GM19395 (cell line): ENCODE measurements around the gene TEDC1.

Source experiments
- ATAC-seq: cut with Tn5 transposase; IDR thresholded peaks from one replicate; pipeline ENCODE4 v1.9.1; 2021; ENCODE audit warnings: mild to moderate bottlenecking, moderate library complexity; ENCODE audit not compliant: unreplicated experiment

The TEDC1 gene

DNA sequence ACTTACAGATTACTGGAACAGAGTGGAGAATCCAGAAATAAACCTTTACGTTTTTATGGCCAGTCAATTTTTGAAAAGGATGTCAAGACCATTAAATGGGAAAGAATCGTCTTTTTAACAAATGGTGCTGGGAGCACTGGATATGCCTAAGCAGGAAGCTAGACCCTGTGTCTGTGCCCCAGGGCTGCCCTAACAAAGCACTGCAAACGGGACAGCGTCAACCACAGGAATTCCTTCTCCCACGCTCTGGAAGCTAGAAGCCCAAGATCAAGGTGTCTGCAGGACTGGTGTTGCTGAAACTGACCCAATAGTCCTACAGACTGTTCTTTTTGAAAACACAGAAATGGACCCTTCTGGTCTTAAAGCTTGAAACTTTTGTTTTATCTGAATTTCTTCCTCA, 26.1 kb downstream of the TEDC1 start:
- ATAC-seq: no peak

DNA sequence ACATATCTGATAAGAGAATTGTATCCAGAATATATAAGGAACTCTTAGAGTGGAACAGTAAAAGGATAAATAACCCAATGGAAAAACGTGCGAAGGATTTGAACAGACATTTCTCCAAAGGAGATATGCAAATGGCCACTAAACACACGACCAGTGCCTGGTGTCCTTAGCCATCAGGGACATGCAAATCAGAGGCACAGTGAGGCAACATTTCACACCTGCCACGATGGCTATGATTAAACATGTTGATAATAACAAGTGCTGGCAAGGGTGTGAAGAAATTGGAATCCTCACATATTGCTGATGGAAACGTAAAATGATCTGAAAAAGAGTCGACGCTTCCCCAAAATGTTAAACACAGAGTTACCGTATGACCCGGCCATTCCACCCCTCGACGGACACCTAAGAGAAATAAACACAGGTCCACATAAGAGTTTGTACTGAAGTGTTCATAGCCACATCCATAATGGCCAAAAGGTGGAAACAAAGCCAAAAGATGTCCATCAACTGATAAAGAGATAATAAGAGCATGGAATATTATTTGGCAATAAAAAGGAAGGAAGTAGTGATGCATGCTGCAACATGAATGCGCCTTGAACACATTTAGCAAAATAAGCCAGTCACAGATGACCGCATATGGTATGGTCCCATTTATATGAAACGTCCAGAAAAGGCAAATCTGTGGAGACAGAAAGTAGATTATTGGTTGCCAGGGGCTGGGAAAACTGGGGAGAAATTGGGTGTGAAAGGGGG, 29.1 kb downstream of the TEDC1 start:
- no peak for ATAC-seq

DNA sequence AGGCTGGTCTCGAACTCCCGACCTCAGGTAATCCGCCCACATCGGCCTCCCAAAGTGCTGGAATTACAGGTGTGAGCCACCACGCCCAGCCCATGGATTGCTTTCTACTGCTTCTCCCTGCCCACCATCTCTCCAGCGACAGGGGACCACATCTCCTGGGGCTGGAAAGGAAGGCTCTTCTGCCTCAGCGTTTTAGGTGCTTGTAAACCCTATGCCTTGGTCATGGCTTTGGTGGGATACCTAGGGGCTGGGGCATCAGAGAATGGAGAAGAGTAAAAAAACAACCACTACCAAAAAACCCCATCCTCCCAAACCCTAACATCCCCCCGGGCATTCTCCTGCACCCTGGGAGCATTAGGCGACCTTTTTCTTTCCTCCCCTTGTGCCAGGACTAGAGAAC, 34.3 kb downstream of the TEDC1 start:
- no peak for ATAC-seq

DNA sequence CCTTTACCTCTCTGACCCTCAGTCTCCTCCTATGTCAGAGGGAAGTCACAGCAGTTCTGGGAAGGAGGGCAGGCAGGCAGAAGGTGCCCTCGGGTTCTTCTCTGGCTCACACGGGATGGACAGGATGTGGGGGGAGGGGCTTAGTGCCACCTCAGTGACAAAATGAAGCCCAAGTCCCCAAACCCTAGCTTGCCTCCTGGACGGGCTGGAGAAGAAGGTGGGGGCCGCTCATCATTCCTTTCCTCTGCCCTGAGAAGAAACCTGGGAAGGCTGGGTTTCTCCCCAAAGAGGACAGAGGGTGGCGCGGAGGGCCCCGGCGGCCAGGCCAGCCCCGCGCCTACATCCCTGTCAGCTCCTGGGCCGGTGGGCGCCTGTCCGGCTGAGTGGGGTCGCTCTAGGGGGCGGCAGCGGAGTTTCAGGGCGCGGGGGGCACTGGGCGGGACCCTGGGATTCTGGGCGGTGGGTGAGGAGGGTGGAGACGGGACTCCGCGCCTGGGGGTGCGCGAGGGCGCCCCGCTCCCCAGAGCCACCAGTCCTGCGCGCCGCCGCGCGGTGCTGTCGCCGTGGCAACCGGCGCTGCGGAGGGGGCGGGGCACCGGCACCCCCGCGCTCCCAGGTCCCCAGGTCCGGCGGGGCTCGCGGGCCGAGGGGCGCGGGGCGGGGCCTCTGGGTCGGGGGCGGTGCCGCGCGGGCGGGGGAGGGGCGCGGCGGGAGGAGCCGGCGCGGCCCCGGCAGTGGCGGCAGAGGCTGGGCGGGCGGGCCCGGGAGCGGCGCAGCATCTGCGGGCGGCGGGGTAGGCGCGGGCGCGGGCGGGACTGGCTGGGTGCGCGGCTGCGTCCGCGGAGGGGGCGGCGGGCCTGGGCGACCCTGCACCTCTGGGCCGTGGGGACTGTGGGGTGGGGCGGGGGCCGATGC, 35.1 kb downstream of the TEDC1 start, which contains the start of gene TMEM121:
TSS of gene TMEM121 (plus strand) at position 723 of the 915 bp plus-strand sequence. CDS start 2,252 bp downstream, outside the sequence.
- no peak for ATAC-seq

DNA sequence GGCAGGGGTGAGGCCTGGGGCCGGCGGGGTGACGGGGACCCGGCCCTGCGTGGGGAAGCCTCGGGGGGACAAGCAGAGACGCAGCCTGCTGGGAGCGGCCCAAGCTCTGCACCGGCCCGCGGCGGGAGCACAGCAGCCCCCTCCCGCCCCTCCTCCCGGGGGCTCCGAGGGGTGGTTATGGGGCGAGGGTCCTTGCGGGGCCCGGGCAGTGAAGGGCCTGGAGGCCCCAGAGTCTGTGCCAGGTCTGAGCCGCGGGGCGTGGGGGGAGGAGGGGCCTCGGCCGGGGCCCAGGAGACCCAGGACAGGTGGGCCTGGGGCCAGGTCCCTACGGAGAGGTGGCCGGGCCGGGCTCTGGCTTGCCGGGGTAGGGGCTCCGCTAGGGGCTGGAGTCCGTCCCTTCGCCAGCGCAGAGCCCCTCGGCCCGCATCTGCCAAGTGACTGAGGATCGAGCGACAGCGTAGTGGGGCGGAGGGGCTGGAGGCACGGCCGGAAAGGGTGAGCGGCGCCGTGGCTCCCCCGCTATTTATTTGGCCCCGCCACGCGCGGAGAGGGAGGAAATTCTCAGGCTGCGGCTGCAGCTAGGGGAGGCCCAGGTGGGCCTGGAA, 35.8 kb downstream of the TEDC1 start:
- ATAC-seq: no peak

DNA sequence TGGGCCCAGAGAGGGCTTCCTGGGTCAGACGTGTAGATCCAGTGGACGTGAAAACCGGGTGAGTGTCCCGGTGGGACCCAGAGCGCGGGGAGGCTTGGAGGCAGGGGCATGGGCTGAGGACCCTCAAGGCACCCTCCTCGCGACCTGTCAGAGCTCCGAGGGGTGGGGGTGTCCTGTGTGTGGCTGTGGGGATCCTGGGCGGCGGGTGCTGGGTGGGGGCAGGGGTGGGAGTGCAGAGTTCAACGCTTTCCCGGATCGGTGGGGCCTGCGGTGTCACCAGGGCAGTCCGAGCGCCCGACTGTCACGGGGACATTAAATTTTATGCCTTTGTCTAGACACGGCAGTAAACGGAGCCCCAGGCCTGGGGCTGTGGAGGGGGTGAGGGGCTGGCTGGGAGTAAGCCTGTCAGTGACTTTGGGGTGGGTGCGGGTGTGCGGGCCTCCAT, 36.4 kb downstream of the TEDC1 start:
- ATAC-seq: no peak

DNA sequence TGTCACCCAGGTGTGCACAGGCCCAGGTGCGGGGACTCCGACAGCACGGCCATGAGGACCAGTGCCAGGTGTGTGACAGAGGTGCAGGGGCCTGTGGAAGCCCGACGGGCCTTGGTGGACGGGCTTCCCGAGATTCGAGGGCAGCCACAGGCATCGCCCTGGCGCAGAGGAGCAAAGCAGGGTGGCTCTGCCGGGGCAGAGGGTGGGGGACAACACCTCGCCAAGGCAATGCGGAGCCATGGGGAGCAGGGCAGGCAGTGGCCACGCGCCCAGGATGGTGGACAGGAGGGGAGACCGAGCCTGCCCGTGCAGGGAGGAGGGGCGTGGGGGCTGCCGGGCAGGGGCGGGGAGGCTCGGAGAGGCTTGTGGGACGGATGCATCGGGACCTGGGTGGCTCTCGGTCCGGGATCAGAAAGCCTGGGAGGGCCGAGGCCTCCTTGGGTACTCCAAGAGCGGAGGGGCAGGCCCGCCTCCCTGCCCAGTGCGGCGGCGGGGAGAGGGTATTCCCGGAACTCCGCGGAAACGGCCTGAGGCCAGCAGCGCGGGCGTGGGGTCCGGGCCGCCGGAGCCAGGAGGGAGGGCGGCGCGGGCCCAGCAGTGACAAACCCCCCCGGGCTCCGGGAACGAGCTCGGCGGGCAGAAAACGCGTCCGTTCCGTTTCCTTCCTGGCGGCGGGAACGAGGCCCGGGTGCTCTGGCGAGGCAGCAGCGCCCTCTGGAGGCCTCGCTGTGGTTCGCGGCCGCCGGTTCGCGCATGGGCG, 37.0 kb downstream of the TEDC1 start:
- ATAC-seq: no peak

DNA sequence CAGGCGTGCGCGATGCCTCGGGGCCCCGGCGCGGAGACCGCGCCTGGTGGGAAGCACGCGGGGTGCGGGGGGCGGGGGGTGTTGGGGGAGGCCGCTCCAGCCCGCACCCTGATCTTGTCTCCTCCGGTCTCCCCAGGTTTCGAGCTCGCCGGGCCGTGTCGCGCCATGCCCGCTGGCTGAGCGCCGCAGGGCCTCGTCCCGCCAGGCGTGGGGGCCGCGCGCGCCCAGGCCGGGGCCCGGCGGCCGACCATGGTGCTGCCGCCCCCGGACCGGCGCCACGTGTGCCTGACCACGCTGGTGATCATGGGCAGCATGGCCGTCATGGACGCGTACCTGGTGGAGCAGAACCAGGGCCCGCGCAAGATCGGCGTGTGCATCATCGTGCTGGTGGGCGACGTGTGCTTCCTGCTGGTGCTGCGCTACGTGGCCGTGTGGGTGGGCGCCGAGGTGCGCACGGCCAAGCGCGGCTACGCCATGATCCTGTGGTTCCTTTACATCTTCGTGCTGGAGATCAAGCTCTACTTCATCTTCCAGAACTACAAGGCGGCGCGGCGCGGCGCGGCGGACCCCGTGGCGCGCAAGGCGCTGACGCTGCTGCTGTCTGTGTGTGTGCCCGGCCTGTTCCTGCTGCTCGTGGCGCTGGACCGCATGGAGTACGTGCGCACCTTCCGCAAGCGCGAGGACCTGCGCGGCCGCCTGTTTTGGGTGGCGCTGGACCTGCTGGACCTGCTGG, 37.7 kb downstream of the TEDC1 start:
- ATAC-seq: no peak

DNA sequence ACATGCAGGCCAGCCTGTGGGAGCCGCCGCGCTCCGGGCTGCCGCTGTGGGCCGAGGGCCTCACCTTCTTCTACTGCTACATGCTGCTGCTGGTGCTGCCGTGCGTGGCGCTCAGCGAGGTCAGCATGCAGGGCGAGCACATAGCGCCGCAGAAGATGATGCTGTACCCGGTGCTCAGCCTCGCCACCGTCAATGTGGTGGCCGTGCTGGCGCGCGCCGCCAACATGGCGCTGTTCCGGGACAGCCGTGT, 38.2 kb downstream of the TEDC1 start:
- ATAC-seq: no peak

DNA sequence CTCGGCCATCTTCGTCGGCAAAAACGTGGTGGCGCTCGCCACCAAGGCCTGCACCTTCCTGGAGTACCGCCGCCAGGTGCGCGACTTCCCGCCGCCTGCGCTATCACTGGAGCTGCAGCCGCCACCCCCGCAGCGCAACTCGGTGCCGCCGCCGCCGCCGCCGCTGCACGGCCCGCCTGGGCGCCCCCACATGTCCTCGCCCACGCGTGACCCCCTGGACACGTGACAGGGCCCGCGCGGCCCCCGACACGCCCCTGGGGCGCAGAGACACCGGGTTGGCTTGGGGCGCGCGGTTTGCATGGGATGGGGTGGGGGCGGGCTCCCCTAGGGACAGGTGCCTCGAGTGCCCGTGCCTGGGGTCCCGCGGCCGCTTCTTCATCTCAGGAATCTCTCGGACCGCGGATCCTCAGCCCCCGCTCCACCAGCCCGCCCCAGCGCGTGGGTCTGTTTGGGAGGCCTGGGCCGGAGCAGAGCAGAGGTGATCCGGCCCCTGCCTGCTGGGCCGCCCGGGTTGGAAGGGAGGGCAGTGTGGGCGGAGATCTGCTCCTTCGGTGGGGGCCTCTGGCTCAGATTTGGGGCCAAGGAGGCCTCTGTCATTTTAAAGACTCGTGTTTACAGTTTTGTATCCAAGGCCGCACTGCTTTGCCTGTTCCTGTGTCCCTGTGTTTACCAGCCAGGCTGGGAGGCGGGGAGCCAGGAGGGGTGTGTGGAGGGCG, 38.7 kb downstream of the TEDC1 start:
- no peak for ATAC-seq

DNA sequence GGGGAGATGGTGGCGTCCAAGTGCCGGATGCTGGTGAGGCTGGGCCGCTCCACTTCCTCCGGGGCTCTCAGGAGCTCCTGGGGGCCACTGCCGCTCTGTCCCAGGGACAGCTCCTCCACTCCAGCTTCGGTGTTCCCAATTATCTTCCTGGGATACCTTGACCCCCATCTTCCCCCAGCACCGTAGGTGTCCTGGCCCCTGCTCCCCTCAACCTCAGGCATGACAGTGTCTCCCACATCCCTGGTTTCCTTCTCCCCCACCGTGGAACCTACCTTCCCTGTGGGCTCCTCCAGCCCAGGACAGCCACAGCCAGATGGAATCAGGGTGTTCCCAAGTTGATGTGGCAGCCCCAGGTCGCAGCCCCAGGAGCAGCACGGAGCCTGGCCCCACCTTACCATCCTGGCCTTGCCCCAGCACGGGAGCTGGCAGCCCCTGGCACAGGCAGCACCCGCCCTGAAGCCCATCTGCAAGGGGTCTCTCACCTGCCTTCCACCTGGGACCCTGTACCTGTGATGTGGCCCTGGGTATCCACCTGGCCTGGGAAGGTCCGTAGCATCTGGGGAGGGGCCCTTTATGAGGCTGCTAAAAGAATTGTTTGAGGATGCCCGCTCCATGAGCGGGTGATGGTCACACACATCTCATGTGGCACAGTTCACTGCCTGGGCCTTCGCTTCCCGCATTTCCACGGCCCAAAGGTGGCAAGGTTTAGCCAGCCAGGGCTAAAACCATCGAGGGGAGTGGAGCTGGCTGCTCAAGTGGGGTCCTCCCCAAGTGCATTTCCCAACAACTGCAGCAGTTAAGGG, 39.4 kb downstream of the TEDC1 start:
- ATAC-seq: no peak

DNA sequence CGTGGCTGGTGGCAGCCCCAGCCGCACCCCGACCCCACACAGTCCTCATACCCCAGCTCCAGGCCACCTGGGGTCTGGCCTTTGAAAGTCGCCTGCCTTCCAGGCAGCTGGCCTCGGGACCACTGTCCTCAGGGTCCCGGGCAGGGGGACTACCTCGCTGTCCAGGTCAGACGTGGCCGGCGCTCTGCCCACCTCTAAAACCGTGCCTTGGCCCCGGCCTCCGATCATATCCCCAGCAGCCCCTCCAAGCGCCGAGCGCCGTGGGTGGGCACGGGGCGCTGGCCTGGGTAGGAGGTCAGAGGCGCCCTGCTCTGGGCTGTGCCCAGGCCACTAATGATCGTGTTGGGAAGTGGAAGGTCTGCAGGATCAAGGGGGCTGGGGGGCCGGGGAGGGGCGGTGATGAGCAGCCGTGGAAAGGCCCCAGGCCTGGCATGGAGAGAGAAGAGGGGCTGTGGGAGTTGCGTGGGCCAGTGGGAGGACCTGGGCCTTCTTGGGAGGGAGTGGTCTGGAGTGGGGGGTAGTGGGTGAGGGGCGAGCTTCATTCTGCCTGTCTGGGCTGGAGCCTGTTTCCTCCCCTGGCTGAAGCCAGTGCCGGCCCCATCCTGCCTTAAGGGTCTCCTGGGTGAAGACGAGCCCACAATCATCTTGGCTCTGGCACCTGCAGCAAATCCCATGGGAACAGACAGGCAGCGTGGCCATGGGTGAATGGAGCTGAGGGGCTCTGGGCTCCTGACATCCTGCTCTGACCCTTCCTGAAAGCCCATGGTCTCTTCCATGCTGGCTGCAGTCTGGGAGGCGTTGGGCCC, 40.2 kb downstream of the TEDC1 start:
- ATAC-seq: no peak

DNA sequence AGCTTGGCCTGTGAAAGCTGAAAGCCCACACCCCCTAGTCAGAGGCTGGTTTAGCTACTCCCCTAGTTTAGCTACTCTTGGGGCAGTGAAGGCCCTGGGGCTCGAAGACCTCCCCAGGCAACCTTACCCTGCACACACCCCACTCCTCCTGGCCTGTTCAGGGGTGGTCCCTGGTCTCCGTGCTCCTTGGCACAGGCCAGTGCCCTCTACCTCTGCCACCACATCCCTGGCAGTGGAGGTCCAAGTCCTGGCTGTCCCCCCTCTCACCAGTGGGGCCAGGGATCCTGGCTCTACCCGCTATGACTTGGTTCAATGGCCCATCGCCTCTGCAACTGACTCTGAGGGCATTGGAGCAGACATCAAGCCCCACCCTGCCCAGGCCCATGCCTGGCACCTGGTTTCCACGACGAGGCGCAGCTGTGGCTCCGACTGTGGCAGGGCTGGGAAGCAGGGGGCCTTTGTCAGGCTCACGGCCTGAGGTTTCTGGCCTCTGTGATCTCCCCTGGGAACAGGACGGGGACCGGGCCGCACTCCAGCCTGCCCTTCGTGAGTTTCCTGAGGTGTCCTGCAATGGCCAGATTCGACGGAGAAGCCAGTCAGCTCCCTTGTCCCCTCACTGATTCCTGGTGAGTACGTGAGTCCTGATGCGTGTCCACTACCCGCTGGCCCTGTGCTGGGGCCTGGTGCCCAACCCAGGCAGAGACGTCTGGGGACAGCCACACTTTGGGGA, 41.0 kb downstream of the TEDC1 start:
- ATAC-seq: no peak

DNA sequence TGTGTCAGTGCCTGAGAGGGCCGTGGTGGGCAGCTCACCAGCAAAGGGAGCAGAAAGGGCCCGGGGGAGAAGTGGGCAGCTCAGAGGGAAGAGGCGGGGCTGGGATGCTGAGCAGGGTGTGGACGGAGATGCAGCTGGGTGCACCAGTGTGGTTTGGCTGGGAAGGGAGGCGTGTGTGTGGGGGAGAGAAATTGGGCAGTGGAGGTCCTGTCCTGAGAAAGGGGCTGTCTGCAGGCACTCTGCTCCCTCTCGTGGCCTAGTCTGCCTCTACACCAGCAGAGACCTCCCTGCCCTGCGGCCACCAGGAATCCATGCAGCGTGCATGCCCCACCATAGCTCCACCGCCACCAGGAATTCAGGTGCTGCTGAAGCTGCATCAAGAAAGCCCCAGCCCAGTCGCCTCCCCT, 41.7 kb downstream of the TEDC1 start:
- no peak for ATAC-seq

DNA sequence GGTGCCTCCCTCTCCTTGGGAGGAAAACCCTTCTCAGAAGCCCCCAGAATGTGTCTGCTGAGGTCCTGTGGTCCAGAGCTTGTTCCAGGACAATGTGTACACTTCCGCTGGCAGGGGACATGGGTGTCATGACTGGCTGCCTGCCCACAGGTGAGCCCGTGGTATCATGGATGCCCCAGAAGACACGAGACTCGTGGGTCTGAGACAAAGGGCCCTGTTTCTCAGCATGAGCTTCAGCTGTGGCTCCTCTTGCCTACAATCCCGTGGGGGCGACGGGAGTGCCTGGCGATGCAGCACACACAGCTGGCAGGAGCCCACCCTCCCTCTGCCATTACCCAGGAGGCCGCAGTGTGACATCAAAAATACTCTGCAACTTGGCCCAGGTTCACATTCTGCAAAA, 42.3 kb downstream of the TEDC1 start:
- no peak for ATAC-seq

DNA sequence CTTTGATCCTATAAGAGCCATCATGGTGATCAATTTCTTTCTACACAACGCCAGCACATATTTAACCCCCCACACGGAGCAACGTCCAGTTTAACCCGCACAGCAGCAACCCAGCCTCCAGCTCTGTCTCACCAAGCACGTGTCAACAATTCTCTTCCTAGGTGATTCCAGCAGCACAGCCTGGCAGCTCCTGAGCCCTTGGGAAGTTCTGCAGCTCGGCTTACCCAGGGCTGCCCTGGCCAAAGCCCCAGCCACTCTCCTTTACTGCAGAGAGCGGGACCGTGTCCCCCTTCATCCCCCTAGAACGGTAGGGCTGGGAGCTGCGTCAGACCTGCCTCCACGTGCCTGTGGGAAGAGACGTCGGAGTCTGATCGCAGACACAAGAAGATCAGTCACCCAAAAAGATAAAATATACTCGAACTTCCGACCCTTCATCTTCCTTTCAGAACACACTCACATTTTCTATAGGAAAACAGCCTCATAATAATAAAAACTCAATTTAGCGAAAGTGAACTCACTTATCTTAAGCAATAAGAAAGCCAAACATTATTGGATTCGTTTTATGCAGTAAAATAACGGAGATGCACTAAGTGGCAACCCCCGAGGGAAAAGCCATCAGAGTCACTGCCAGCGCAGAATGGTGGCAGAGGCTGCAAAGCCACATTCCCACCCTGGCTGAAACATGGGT, 42.9 kb downstream of the TEDC1 start:
- ATAC-seq: no peak

DNA sequence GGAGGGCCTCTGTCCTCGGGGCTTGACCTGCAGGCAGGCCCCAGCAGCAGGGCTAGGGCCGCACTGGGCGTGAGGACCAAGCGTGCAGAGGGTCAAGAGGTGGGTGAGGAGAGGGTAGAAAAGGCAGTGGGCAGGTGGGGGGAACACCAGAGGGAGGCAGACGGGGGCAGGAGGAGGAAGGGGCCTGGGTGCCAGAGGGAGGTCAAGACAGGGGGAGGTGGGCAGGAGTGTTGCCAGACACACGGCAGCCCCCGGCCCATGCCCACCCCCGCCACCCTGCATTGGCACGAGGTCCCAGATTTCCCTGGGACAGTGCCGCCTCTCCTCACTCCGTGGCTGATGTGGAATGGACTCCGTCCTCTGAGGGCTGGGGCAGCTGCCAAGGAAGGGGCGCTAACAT, 43.5 kb downstream of the TEDC1 start:
- ATAC-seq: no peak
